ENCODE measurements around the gene PIP4K2B. TPM values are rescaled to one million over a fixed set of nuclear protein-coding genes. Genes with fewer than 3 reads are reported as not detected.

The PIP4K2B gene
- 73.9 and 99.1 TPM in 2 replicates for total RNA-seq

DNA sequence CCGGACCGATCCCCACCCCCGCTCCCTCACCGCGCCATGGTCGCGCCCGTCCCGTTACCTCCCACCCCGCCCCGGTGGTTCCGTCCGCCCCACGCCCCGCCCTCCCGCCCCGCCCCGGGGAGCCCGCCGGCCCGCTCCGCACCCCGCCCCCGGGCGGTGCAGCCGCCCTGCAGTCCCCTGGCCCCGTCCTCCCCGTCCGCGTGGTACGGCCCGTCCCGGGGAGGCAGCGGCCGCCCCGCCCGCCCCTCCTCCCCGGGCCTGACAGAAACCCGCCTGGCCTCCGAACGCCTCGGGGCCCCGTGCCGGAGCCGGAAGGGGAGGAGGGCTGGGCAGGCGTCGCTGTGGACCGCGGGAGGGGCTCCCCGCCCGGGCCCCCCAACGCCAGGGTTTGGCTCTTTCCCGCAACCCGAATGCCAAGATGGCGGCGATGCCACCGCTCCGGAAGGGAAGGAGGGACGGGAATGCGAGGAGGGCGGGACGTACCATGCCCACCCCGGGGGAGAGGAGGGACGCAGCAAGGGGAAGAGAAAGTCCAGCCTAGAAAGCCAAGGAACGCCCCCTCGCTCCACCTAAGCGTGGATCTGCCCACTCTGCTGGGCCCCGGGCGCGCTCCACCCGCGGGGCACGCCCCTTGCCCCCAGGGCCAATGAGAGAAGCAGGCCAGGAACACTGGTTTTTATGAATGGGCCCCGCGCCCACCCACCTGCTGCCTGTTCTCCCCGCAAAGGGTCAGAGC is at the start of gene PIP4K2B:
Gene PIP4K2B (minus strand): TSS at position 56 of the 736 bp plus-strand sequence. CDS start 132 bp downstream, outside the sequence.

GRCh38 chr17:38824899-38825761 is 25.8 kb upstream of the PIP4K2B start, which contains the start of gene CWC25:
CWC25 (minus strand) TSS chr17:38825321; CDS start chr17:38825183, 138 bp downstream.

GRCh38 chr17:38752308-38753070 is 46.9 kb downstream of the PIP4K2B start, which contains the start of gene PSMB3:
PSMB3 (plus strand) TSS chr17:38752741; CDS start chr17:38752827, 86 bp downstream.

DNA sequence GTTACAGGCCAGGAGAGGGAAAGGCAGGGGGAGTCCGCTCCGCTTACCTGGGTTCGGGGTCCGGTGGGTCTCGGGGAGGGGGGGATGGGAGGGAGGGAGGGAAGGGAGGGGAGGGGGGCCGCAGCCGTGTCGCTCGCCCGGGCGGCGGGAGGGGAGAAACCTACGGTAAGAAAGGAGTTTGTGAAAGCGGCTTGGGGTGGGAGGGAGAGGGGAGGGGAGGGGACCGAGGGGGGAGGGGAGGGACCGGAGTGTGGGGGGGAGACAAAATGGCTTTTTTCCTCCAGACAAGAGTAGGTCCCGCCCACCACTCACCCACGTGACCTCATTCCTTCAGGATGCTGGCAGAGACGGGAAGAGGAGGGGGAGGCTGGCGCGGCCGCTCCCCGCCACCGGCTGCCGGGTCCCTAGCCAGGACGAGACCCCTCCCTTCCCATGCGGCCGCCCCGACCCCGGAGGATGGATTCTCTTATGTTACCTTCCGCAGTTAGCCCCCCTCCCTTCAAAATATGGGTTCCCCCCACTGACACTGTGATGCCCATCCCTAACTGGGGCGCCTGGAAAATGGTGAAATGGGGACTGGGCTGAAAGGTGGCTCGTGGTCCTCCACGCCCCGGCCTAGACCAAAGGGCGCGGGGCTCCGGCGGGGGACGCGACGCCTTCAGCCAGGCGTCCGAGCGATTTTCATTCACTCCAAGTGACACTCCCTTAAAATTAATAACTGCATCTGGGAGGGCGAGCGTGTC is 51.0 kb downstream of the PIP4K2B start, which contains the start of gene PCGF2:
Gene PCGF2 (minus strand): TSS at position 188 of the 743 bp plus-strand sequence. CDS start 7,934 bp downstream, outside the sequence.

DNA sequence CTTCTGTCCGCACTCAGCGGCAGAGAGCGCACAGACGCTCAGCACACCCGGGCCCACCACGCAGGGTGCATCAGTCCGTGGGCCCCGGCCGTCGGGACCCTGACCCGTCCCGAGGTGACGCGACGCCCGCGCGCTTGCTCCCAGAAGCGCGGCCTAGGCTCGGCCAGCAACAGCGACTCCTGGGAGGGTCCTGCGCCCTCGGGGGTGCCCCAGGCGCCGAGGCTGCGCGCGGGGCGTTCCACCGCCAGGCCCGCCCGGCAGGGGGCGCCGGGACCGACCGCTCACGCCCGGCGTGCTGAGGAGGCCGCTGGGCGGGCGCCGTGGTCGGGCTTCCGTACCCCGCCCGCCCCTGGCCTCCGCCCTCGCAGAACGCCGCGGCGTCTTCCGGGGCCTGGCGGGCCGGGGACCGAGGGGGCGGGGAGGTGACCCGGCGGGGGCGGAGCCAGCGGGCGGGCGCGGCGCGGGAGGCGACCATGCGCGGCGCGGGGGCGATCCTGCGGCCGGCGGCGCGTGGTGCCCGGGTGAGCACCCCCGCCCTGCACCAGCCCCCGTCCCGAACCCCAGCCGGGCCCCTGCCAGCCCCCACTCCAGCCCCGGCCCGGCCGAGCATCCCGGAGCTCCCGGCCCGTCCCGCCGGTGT is 69.3 kb downstream of the PIP4K2B start, which contains the start of gene CISD3:
Gene CISD3 (plus strand): TSS at position 456 of the 640 bp plus-strand sequence. CDS start 18 bp downstream, at position 474.

Other genes with a start within 250 kb of the PIP4K2B start
- gene SRCIN1, start 193.6 kb downstream of the PIP4K2B start, total RNA-seq, result under 0.01 and 0.17 TPM in 2 replicates
- gene EPOP, start 124.6 kb downstream of the PIP4K2B start, total RNA-seq, result 0.44 and 0.99 TPM in 2 replicates
- 23.7 and 27.6 TPM in 2 replicates for gene MLLT6, start 94.3 kb downstream of the PIP4K2B start, total RNA-seq
- gene CISD3, start 69.2 kb downstream of the PIP4K2B start, total RNA-seq, result 3.8 and 6.9 TPM in 2 replicates
- 2.3 and 4.4 TPM in 2 replicates for gene PCGF2, start 51.2 kb downstream of the PIP4K2B start, total RNA-seq
- 124 and 348 TPM in 2 replicates for gene PSMB3, start 46.8 kb downstream of the PIP4K2B start, total RNA-seq
- gene CWC25, start 25.8 kb upstream of the PIP4K2B start, total RNA-seq, result 8.4 and 10.9 TPM in 2 replicates
- gene RPL23, start 54.2 kb upstream of the PIP4K2B start, total RNA-seq, result 843 and 1,287 TPM in 2 replicates
- gene LASP1, start 70.5 kb upstream of the PIP4K2B start, total RNA-seq, result 186 and 207 TPM in 2 replicates
- gene FBXO47, start 167.8 kb upstream of the PIP4K2B start, total RNA-seq, result under 0.01 TPM in 1 of 2 replicates, not detected in the other

Data from smooth muscle cell of trachea (primary cell).